HepG2 (cell line): ENCODE results near the gene KCNQ2.

Experiments used
- CEBPB ChIP-seq: IDR thresholded peaks from 2 replicates; pipeline ENCODE4 v1.6.1; 2011; ENCODE audit warnings: low read depth, low read length, improper control_type of control experiment, borderline replicate concordance
- ERF ChIP-seq: IDR thresholded peaks from 2 replicates; pipeline ENCODE4 v1.6.1; 2018; ENCODE audit warnings: missing biosample characterization, missing genetic modification reagents
- HNRNPLL ChIP-seq: fragments of 200-400 bp; formaldehyde crosslinking; IDR thresholded peaks from 2 replicates; pipeline ENCODE4 v1.6.1; 2017; ENCODE audit warnings: mild to moderate bottlenecking, low read depth, low read length; ENCODE audit not compliant: poor library complexity, severe bottlenecking
- KDM5A ChIP-seq: fragments of 200-600 bp; sonication (generic); IDR thresholded peaks from 2 replicates; pipeline ENCODE4 v1.7.0; 2018; ENCODE audit warnings: antibody characterized with exemption, mild to moderate bottlenecking, low read length, borderline replicate concordance
- MYC ChIP-seq: sonication (generic); formaldehyde crosslinking; IDR thresholded peaks from 2 replicates; pipeline ENCODE4 v1.9.0; 2021; ENCODE audit warnings: missing genetic modification reagents, borderline replicate concordance
- NFYB ChIP-seq: sonication (generic); formaldehyde crosslinking; IDR thresholded peaks from 2 replicates; pipeline ENCODE4 v1.4.0; 2020; ENCODE audit warnings: missing genetic modification reagents
- POLR2A ChIP-seq, 2 experiments: IDR thresholded peaks; 2 replicates each; pipeline ENCODE4 v1.6.1; 2011; ENCODE audit warnings: low read depth in 2 of 2, low read length in 2 of 2, mild to moderate bottlenecking in 1 of 2, moderate library complexity in 1 of 2; ENCODE audit not compliant: insufficient read depth in 1 of 2
- SOX6 ChIP-seq, 2 experiments: fragments of 450-650 bp in 1 of 2; sonication (generic) in 1 of 2; formaldehyde crosslinking in 1 of 2; IDR thresholded peaks; 2 replicates each; pipeline versions ENCODE4 v1.4.0 to v1.6.1; 2017 to 2020; ENCODE audit warnings: antibody characterized with exemption in 1 of 2, mild to moderate bottlenecking in 1 of 2, missing genetic modification reagents in 1 of 2
- ZFP36L2 ChIP-seq: sonication (generic); formaldehyde crosslinking; IDR thresholded peaks from 2 replicates; pipeline ENCODE4 v1.4.0; 2020; ENCODE audit warnings: missing genetic modification reagents
- ZNF205 ChIP-seq: IDR thresholded peaks from 2 replicates; pipeline ENCODE4 v1.6.1; 2018; ENCODE audit warnings: missing biosample characterization, missing genetic modification reagents
- ZNF564 ChIP-seq: sonication (generic); formaldehyde crosslinking; IDR thresholded peaks from 2 replicates; pipeline ENCODE4 v1.8.1; 2023; ENCODE audit warnings: mild to moderate bottlenecking, missing genetic modification reagents
- TF ChIP-seq, protein P1 (sequence below): sonication (generic); formaldehyde crosslinking; IDR thresholded peaks from 2 replicates; pipeline ENCODE4 v1.5.0; 2020; ENCODE audit warnings: missing genetic modification reagents, mild to moderate bottlenecking, borderline replicate concordance
- TF ChIP-seq, protein P2 (sequence below), 2 experiments: sonication (generic) in 1 of 2; formaldehyde crosslinking in 1 of 2; IDR thresholded peaks; 2 replicates each; pipeline versions ENCODE4 v1.5.1 to v1.6.1; 2011 to 2020; ENCODE audit warnings: borderline replicate concordance in 1 of 2, low read depth in 1 of 2, low read length in 1 of 2, mild to moderate bottlenecking in 1 of 2, missing genetic modification reagents in 1 of 2, moderate library complexity in 1 of 2
- TF ChIP-seq, protein P3 (sequence below): sonication (generic); formaldehyde crosslinking; IDR thresholded peaks from 2 replicates; pipeline ENCODE4 v1.5.0; 2020; ENCODE audit warnings: mild to moderate bottlenecking, missing genetic modification reagents, moderate library complexity

DNA sequence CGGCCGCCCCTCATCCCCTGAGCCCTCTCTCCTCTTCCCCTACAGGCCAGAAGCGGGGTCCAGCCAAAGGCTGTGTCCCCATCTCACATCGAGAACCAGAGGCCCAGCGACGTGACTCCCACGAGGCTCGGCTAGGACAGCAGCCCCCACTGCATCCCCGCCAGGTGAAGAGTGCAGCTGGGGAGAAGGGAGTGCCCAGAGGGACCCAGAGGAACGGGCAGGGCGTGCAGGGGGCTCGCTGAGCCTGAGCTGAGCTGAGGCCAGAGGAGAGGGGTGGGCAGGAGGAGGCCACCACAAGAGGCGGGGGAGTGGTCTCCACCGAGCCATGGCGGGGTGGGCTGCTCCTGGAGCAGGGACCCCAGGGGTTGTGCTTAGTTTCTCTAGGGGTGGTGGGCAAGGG lies 32.6 kb downstream of the KCNQ2 start:
- TF ChIP-seq KDM5A: no peak
- TF ChIP-seq NFYB (CRISPR knock-in tag): no peak
- no peak for TF ChIP-seq ZNF564
- TF ChIP-seq ZFP36L2 (CRISPR knock-in tag): no peak
- TF ChIP-seq ERF (CRISPR knock-in tag): no peak
- TF ChIP-seq, protein P1, sequence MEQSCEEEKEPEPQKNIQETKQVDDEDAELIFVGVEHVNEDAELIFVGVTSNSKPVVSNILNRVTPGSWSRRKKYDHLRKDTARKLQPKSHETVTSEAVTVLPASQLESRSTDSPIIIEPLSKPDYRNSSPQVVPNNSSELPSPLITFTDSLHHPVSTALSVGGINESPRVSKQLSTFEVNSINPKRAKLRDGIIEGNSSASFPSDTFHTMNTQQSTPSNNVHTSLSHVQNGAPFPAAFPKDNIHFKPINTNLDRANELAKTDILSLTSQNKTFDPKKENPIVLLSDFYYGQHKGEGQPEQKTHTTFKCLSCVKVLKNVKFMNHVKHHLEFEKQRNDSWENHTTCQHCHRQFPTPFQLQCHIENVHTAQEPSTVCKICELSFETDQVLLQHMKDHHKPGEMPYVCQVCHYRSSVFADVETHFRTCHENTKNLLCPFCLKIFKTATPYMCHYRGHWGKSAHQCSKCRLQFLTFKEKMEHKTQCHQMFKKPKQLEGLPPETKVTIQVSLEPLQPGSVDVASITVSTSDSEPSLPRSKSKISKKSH (CRISPR knock-in tag): no peak
- TF ChIP-seq POLR2A (IDR thresholded peaks at IDR 0.05; ENCODE audit: insufficient read depth in 1 of 2, low read depth in 2 of 2, low read length in 2 of 2): no peak
- TF ChIP-seq, protein P2, sequence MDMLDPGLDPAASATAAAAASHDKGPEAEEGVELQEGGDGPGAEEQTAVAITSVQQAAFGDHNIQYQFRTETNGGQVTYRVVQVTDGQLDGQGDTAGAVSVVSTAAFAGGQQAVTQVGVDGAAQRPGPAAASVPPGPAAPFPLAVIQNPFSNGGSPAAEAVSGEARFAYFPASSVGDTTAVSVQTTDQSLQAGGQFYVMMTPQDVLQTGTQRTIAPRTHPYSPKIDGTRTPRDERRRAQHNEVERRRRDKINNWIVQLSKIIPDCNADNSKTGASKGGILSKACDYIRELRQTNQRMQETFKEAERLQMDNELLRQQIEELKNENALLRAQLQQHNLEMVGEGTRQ (IDR thresholded peaks at IDR 0.05; ENCODE audit: low read depth, low read length): no peak
- TF ChIP-seq, protein P2 (CRISPR knock-in tag; IDR thresholded peaks at IDR 0.05; ENCODE audit: borderline replicate concordance): no peak
- TF ChIP-seq ZNF205 (CRISPR knock-in tag): no peak
- TF ChIP-seq SOX6 (IDR thresholded peaks at IDR 0.05): no peak
- no peak for TF ChIP-seq SOX6 (CRISPR knock-in tag; IDR thresholded peaks at IDR 0.05)
- no peak for TF ChIP-seq CEBPB
- no peak for TF ChIP-seq HNRNPLL
- TF ChIP-seq, protein P3, sequence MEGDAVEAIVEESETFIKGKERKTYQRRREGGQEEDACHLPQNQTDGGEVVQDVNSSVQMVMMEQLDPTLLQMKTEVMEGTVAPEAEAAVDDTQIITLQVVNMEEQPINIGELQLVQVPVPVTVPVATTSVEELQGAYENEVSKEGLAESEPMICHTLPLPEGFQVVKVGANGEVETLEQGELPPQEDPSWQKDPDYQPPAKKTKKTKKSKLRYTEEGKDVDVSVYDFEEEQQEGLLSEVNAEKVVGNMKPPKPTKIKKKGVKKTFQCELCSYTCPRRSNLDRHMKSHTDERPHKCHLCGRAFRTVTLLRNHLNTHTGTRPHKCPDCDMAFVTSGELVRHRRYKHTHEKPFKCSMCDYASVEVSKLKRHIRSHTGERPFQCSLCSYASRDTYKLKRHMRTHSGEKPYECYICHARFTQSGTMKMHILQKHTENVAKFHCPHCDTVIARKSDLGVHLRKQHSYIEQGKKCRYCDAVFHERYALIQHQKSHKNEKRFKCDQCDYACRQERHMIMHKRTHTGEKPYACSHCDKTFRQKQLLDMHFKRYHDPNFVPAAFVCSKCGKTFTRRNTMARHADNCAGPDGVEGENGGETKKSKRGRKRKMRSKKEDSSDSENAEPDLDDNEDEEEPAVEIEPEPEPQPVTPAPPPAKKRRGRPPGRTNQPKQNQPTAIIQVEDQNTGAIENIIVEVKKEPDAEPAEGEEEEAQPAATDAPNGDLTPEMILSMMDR (CRISPR knock-in tag): no peak
- no peak for TF ChIP-seq MYC (CRISPR knock-in tag)
